K562 (cell line): ENCODE measurements around the gene MESP1. TPM values are rescaled to one million over a fixed set of nuclear protein-coding genes. Genes with fewer than 3 reads are reported as not detected.

ENCODE experiments used
- ATAC-seq: fragments of 200-7000 bp; cut with Tn5 transposase; 3 replicates; pipeline ENCODE4 v1.9.1; 2020; ENCODE audit warnings: moderate library complexity
- BruUV-seq: library from RNA; stranded (reverse); fragments of 400-500 nt; replicated peaks from 2 replicates; lab custom pipeline; 2021; lab: Mats Ljungman, UMichigan
- CTCF ChIA-PET: fragments of 300-600 bp; formaldehyde crosslinking; extraction: SDS; loops from one replicate; lab custom pipeline; 2021; ENCODE audit warnings: low intra/inter-chr PET ratio; lab: Yijun Ruan, JAX
- POLR2A ChIA-PET: fragments of 300-600, 350-650 bp; sonication (Branson Sonifier 250); formaldehyde crosslinking; extraction: SDS; loops from one replicate; lab custom pipeline; 2021; ENCODE audit warnings: antibody characterized with exemption, inconsistent platforms; lab: Yijun Ruan, JAX
- DNase-seq, 4 experiments: peaks; one replicate each; pipeline versions ENCODE4 v3.0.0 to v3.0.0-alpha.2; 2011 to 2018; ENCODE audit warnings: low spot score in 3 of 4, mixed read lengths in 3 of 4; ENCODE audit errors: extremely low read depth in 1 of 4
- FAIRE-seq: peaks from 2 replicates; lab custom pipeline; 2011; peaks lifted over from hg19 to GRCh38; lab: Jason Lieb, UNC
- H2AFZ ChIP-seq: 2 replicates; pipeline ENCODE4 v1.6.0; 2011; ENCODE audit warnings: low read depth, low read length, control low read depth, inconsistent platforms
- H3K27ac ChIP-seq: fragments of 200-600 bp; 3 replicates; pipeline ENCODE4 v1.8.0; 2011; ENCODE audit warnings: low read depth, mild to moderate bottlenecking, control low read depth, inconsistent platforms, low read length, moderate library complexity, mixed read lengths; ENCODE audit errors: extremely low read depth
- H3K27me3 ChIP-seq, 2 experiments: fragments of 300-600 bp in 1 of 2; 2 replicates in 1 of 2; 3 replicates in 1 of 2; pipeline versions ENCODE4 v1.6.0 to v1.8.0; 2011; ENCODE audit warnings: inconsistent platforms in 2 of 2, low read length in 2 of 2, mild to moderate bottlenecking in 1 of 2, mixed read lengths in 1 of 2, moderate library complexity in 1 of 2; ENCODE audit not compliant: control insufficient read depth in 2 of 2, insufficient read depth in 2 of 2
- H3K36me3 ChIP-seq: fragments of 300-600 bp; 3 replicates; pipeline ENCODE4 v1.8.0; 2011; ENCODE audit warnings: mild to moderate bottlenecking, low read length, inconsistent platforms; ENCODE audit not compliant: control insufficient read depth, insufficient read depth
- H3K4me1 ChIP-seq, 2 experiments: fragments of 200-600 bp in 1 of 2; replicated peaks in 1 of 2; 2 replicates in 1 of 2; 3 replicates in 1 of 2; pipeline versions ENCODE4 v1.5.1 to v1.8.0; 2011; ENCODE audit warnings: inconsistent platforms in 2 of 2, low read length in 2 of 2, mild to moderate bottlenecking in 1 of 2, mixed read lengths in 1 of 2, moderate library complexity in 1 of 2; ENCODE audit not compliant: control insufficient read depth in 2 of 2, insufficient read depth in 2 of 2
- H3K4me2 ChIP-seq: 2 replicates; pipeline ENCODE4 v1.6.1; 2011; ENCODE audit warnings: low read length, control low read depth, inconsistent platforms, mixed read lengths; ENCODE audit not compliant: insufficient read depth
- H3K4me3 ChIP-seq: fragments of 200-600 bp; sonication (generic), shearing (Covaris generic); 2 replicates; pipeline ENCODE4 v1.5.1; 2016; ENCODE audit warnings: control low read depth, inconsistent platforms
- H3K79me2 ChIP-seq: fragments of 200-600 bp; 3 replicates; pipeline ENCODE4 v1.8.0; 2011; ENCODE audit warnings: low read length, inconsistent platforms; ENCODE audit not compliant: control insufficient read depth, insufficient read depth
- H3K9ac ChIP-seq, 2 experiments: 2 replicates each; pipeline versions ENCODE4 v1.6.0 to v1.6.1; 2011; ENCODE audit warnings: low read depth in 2 of 2, low read length in 2 of 2, control low read depth in 1 of 2, inconsistent platforms in 1 of 2, mild to moderate bottlenecking in 1 of 2, mixed read lengths in 1 of 2; ENCODE audit not compliant: insufficient read depth in 1 of 2
- H3K9me1 ChIP-seq: one replicate; pipeline ENCODE4 v1.6.0; 2011; ENCODE audit warnings: inconsistent platforms, mild to moderate bottlenecking, low read length, moderate library complexity; ENCODE audit not compliant: control insufficient read depth, insufficient read depth
- H3K9me3 ChIP-seq: replicated peaks from 2 replicates; pipeline ENCODE4 v1.5.1; 2011; ENCODE audit warnings: low read depth, low read length, inconsistent platforms; ENCODE audit not compliant: control insufficient read depth, insufficient read depth
- H4K20me1 ChIP-seq: replicated peaks from 2 replicates; pipeline ENCODE4 v1.6.1; 2011; ENCODE audit warnings: low read length, inconsistent platforms, mixed read lengths; ENCODE audit not compliant: control insufficient read depth, insufficient read depth
- C11orf30 ChIP-seq: fragments of 450-650 bp; IDR thresholded peaks from 2 replicates; pipeline ENCODE4 v1.6.1; 2016; ENCODE audit warnings: low read depth, mild to moderate bottlenecking
- ILK ChIP-seq: fragments of 450-650 bp; IDR thresholded peaks from 2 replicates; pipeline ENCODE4 v1.6.1; 2016; ENCODE audit warnings: missing genetic modification characterization, low read depth, mild to moderate bottlenecking, missing compliant biosample characterization, moderate library complexity, borderline replicate concordance
- KDM5B ChIP-seq: fragments of 200-600 bp; sonication (generic); IDR thresholded peaks from 2 replicates; pipeline ENCODE4 v1.6.1; 2012; ENCODE audit warnings: low read depth, mild to moderate bottlenecking, moderate library complexity, low read length, control low read depth, inconsistent platforms; ENCODE audit not compliant: insufficient replicate concordance
- MGA ChIP-seq: fragments of 450-650 bp; IDR thresholded peaks from 2 replicates; pipeline ENCODE4 v1.6.1; 2016; ENCODE audit warnings: mild to moderate bottlenecking, moderate library complexity
- NR1H2 ChIP-seq: sonication (generic); formaldehyde crosslinking; IDR thresholded peaks from 2 replicates; pipeline ENCODE4 v1.4.0; 2020; ENCODE audit warnings: mild to moderate bottlenecking, missing genetic modification reagents
- SIX5 ChIP-seq, 2 experiments: IDR thresholded peaks; 2 replicates each; pipeline ENCODE4 v1.6.1; 2011; ENCODE audit warnings: low read length in 2 of 2, borderline replicate concordance in 1 of 2, low read depth in 1 of 2, mild to moderate bottlenecking in 1 of 2, moderate library complexity in 1 of 2; ENCODE audit not compliant: insufficient read depth in 1 of 2
- U2AF1 ChIP-seq: fragments of 200-400 bp; formaldehyde crosslinking; optimal IDR thresholded peaks from 2 replicates; pipeline ENCODE3; 2017; ENCODE audit warnings: mild to moderate bottlenecking, low read depth, low read length, moderate library complexity
- ZBTB1 ChIP-seq: sonication (generic); formaldehyde crosslinking; IDR thresholded peaks from 2 replicates; pipeline ENCODE4 v1.8.1; 2023; ENCODE audit warnings: missing genetic modification reagents, low read depth, mild to moderate bottlenecking, borderline replicate concordance
- ZSCAN32 ChIP-seq: fragments of 450-650 bp; formaldehyde crosslinking; IDR thresholded peaks from 2 replicates; pipeline ENCODE4 v1.4.0; 2020; ENCODE audit warnings: mild to moderate bottlenecking, moderate library complexity
- WGBS: fragments of 100-300 bp; shearing (Covaris generic); methylation state at CpG from one replicate; pipeline ENCODE4 v1.1.6; 2016; ENCODE audit warnings: low coverage, mixed read lengths; ENCODE audit not compliant: insufficient coverage; ENCODE audit errors: missing lambda C conversion rate; 5-methylcytosine and 5-hydroxymethylcytosine counted together
- in situ Hi-C: fragments of 300-500 bp; cut with MboI; formaldehyde crosslinking; loops from 4 replicates; pipeline ENCODE4 v1.15.0; 2018; ENCODE audit warnings: inconsistent platforms, mixed read lengths
- intact Hi-C: fragments of 100-400 bp; cut with micrococcal nuclease; formaldehyde crosslinking; loops from 2 replicates; pipeline ENCODE4 v1.14.2; 2022
- polyA plus RNA-seq, 8 experiments: library from polyadenylated mRNA; depleted of rRNA in 4 of 8; stranded (reverse) in 5 of 8; unstranded in 3 of 8; fragments of >200 nt; fragmentation: Nextera tagmentation in 2 of 8; fragmentation: Illumina TruSeq in 1 of 8; extraction: Ambion mirVana in 2 of 8; extraction: Trizol in 1 of 8; gene quantifications; 2 replicates each; pipeline versions ENCODE4 v1.2.1 to v1.2.3, GENCODE V29; 2011 to 2014; ENCODE audit warnings: inconsistent platforms in 1 of 8, missing spikeins in 1 of 8
- total RNA-seq, 7 experiments: library from RNA; depleted of rRNA in 6 of 7; stranded (reverse); fragments of >200 nt in 6 of 7; fragmentation: Illumina TruSeq in 2 of 7; extraction: Trizol in 2 of 7; gene quantifications; 2 replicates each; pipeline versions ENCODE4 v1.2.1 to v1.2.3, GENCODE V29; 2011 to 2021; ENCODE audit warnings: low replicate concordance in 1 of 7

MESP1 gene
- total and polyA plus RNA-seq, 9 of the 15 experiments (the other 6 are each of a cell fraction or from before 2014, with no cell fraction given) = 0.14 to 1.1 (median 0.36) TPM; not detected in 4

- peak; percentile 78 for FAIRE-seq
- Histone ChIP-seq H3K9me3 (no peaks in the 10 kb centered on the region), H3K4me2 (peak overlapping the region; percentile 73), H3K27me3 (no peaks in the 10 kb centered on the region), H3K27ac (peak overlapping the region; percentile 77), H3K9me1 (no peaks in the 10 kb centered on the region), H3K4me3 (no peak overlapping the region), H3K9ac (peak overlapping the region; percentile 23 to 45; a peak in 3 of 4 replicates), H3K79me2 (no peaks in the 10 kb centered on the region), H3K36me3 (no peaks in the 10 kb centered on the region), H2AFZ (peak overlapping the region; percentile 86), H4K20me1 (no peaks in the 10 kb centered on the region), H3K4me1 (peaks cover 37 to 43% of the 10 kb centered on the region in 2 experiments)
- ATAC-seq = peak; percentile 64
- peak in 1 of 4 experiments; percentile 58 for DNase-seq
- BruUV-seq = no TSS peak
- intact Hi-C loops = loop anchor here (2.0 kb wide), 1 partner anchor 33 kb away; the partner anchor contains the start of gene ANPEP
- POLR2A ChIA-PET = interaction anchor here (0.5 to 1.7 kb wide), 6 partner anchors 12 to 194 kb away, joined by 3 to 5 read pairs (median 4); partner anchors contain the start of genes ANPEP and AP3S2
- CTCF ChIA-PET = no interaction called here
- WGBS = 39% methylated on average over 14 of the region's 15 CpGs
- in situ Hi-C loops = loop anchor here (10.0 kb wide), 1 partner anchor 453 kb away; the partner anchor contains the start of genes CIB1 and GDPGP1
- TF ChIP-seq MGA (peak; percentile 34), KDM5B (no peak), ILK (tag) (peak; percentile 91), SIX5 (IDR thresholded peaks at IDR 0.05; ENCODE audit: borderline replicate concordance in 1 of 2, insufficient read depth in 1 of 2, low read depth in 1 of 2, low read length in 2 of 2) (no peak), NR1H2 (CRISPR knock-in tag) (no peak), C11orf30 (peak; percentile 75; the same call in 1 of the 2 replicates), ZSCAN32 (peak; percentile 83), U2AF1 (no peak), ZBTB1 (CRISPR knock-in tag) (no peak)
These were observed 31.0 kb upstream of the MESP1 start for GRCh38 chr15:89781891-89782618.
